ENCODE results near the gene CEMIP.

Gene CEMIP

GRCh38 chr15:80823995-80824394, 44.8 kb downstream of the CEMIP start:
- no peak for DNase-seq (ENCODE audit: low read depth)

- DNase-seq (ENCODE audit: low read depth): no peak
These were observed 46.3 kb downstream of the CEMIP start for GRCh38 chr15:80825361-80826030.

GRCh38 chr15:80828796-80829195, 49.6 kb downstream of the CEMIP start:
- no peak for DNase-seq (ENCODE audit: low read depth)

GRCh38 chr15:80830677-80831076, 51.5 kb downstream of the CEMIP start:
- no peak for DNase-seq (ENCODE audit: low read depth)

GRCh38 chr15:80831192-80831591, 52.0 kb downstream of the CEMIP start:
- no peak for DNase-seq (ENCODE audit: low read depth)

- no peak for DNase-seq (ENCODE audit: low read depth)
These were observed 52.5 kb downstream of the CEMIP start for GRCh38 chr15:80831606-80832224.

- no peak for DNase-seq (ENCODE audit: low read depth)
These were observed 53.5 kb downstream of the CEMIP start for GRCh38 chr15:80832686-80833085.

GRCh38 chr15:80834402-80834801, 55.2 kb downstream of the CEMIP start:
- no peak for DNase-seq (ENCODE audit: low read depth)

- no peak for DNase-seq (ENCODE audit: low read depth)
These were observed 55.7 kb downstream of the CEMIP start for GRCh38 chr15:80834906-80835305.

GRCh38 chr15:80835336-80835735, 56.2 kb downstream of the CEMIP start:
- DNase-seq (ENCODE audit: low read depth): no peak

GRCh38 chr15:80836223-80836622, 57.1 kb downstream of the CEMIP start:
- DNase-seq (ENCODE audit: low read depth): no peak

GRCh38 chr15:80837006-80837405, 57.8 kb downstream of the CEMIP start:
- no peak for DNase-seq (ENCODE audit: low read depth)

GRCh38 chr15:80838012-80838411, 58.8 kb downstream of the CEMIP start:
- DNase-seq (ENCODE audit: low read depth): no peak

- DNase-seq (ENCODE audit: low read depth): no peak
These were observed 59.5 kb downstream of the CEMIP start for GRCh38 chr15:80838666-80839065.

GRCh38 chr15:80839764-80840130, 60.6 kb downstream of the CEMIP start:
- DNase-seq (ENCODE audit: low read depth): no peak

GRCh38 chr15:80840182-80841130, 61.3 kb downstream of the CEMIP start:
- no peak for DNase-seq (ENCODE audit: low read depth)

GRCh38 chr15:80841541-80841940, 62.4 kb downstream of the CEMIP start:
- no peak for DNase-seq (ENCODE audit: low read depth)

- no peak for DNase-seq (ENCODE audit: low read depth)
These were observed 65.0 kb downstream of the CEMIP start for GRCh38 chr15:80844011-80844732.

- DNase-seq (ENCODE audit: low read depth): no peak
These were observed 67.1 kb downstream of the CEMIP start for GRCh38 chr15:80846031-80846815.

GRCh38 chr15:80849308-80849707, 70.1 kb downstream of the CEMIP start:
- no peak for DNase-seq (ENCODE audit: low read depth)

GRCh38 chr15:80850941-80851451, 71.8 kb downstream of the CEMIP start:
- DNase-seq (ENCODE audit: low read depth): no peak

All from activated T-cell treated with anti-CD3 and anti-CD28 coated beads for 48 hours (primary cell).